SK-N-SH (cell line): ENCODE results near the gene ZMIZ1. TPM values are rescaled to one million over a fixed set of nuclear protein-coding genes. Genes with fewer than 3 reads are reported as not detected.

Experiments used
- CTCF ChIA-PET: fragments of 300-600, 350-600 bp; formaldehyde crosslinking; extraction: SDS; loops from one replicate; lab custom pipeline; 2021; lab: Yijun Ruan, JAX
- POLR2A ChIA-PET: fragments of 350-600 bp; sonication (Branson Sonifier 250); formaldehyde crosslinking; extraction: SDS; loops from one replicate; lab custom pipeline; 2020; ENCODE audit warnings: antibody characterized with exemption, inconsistent platforms; lab: Yijun Ruan, JAX
- DNase-seq: peaks from one replicate; pipeline ENCODE4 v3.0.0; 2012
- H2AFZ ChIP-seq: fragments of 200-600 bp; sonication (generic); 2 replicates; pipeline ENCODE4 v1.8.1; 2016; ENCODE audit warnings: antibody characterized with exemption, mild to moderate bottlenecking, low read depth
- H3F3A ChIP-seq: fragments of 200-600 bp; sonication (generic); replicated peaks from 2 replicates; pipeline ENCODE3; 2016; ENCODE audit warnings: antibody characterized with exemption, mild to moderate bottlenecking; ENCODE audit not compliant: insufficient read depth
- H3K27ac ChIP-seq, 2 experiments: fragments of 200-500 bp in 1 of 2; fragments of 200-600 bp in 1 of 2; sonication (Bioruptor generic) in 1 of 2; sonication (generic), shearing (Covaris generic) in 1 of 2; 2 replicates each; pipeline versions ENCODE4 v1.5.1 to v1.6.1; 2014 to 2016; ENCODE audit warnings: low read depth in 2 of 2, inconsistent platforms in 1 of 2, low read length in 1 of 2, mild to moderate bottlenecking in 1 of 2, mixed read lengths in 1 of 2
- H3K27me3 ChIP-seq: fragments of 200-600 bp; sonication (generic), shearing (Covaris generic); 2 replicates; pipeline ENCODE4 v1.6.1; 2016; ENCODE audit warnings: mixed run types; ENCODE audit not compliant: insufficient read depth
- H3K36me3 ChIP-seq, 2 experiments: fragments of 200-500 bp in 1 of 2; fragments of 200-600 bp in 1 of 2; sonication (Bioruptor generic) in 1 of 2; sonication (generic) in 1 of 2; replicated peaks in 1 of 2; 2 replicates each; pipeline versions ENCODE3 to v1.5.1; 2014 to 2016; ENCODE audit warnings: low read length in 1 of 2, mild to moderate bottlenecking in 1 of 2; ENCODE audit not compliant: insufficient read depth in 2 of 2, control insufficient read depth in 1 of 2
- H3K4me1 ChIP-seq, 2 experiments: fragments of 200-500 bp in 1 of 2; fragments of 200-600 bp in 1 of 2; sonication (Bioruptor generic) in 1 of 2; sonication (generic), shearing (Covaris generic) in 1 of 2; 2 replicates each; pipeline versions ENCODE4 v1.5.1 to v1.6.1; 2014 to 2016; ENCODE audit warnings: low read depth in 1 of 2, low read length in 1 of 2, mixed run types in 1 of 2; ENCODE audit not compliant: insufficient read depth in 2 of 2, control insufficient read depth in 1 of 2
- H3K4me2 ChIP-seq: fragments of 200-600 bp; sonication (generic), shearing (Covaris generic); 2 replicates; pipeline ENCODE4 v1.6.1; 2017; ENCODE audit warnings: mixed run types
- H3K4me3 ChIP-seq, 2 experiments: fragments of 200-500 bp in 1 of 2; fragments of 200-600 bp in 1 of 2; sonication (Bioruptor generic) in 1 of 2; sonication (generic), shearing (Covaris generic) in 1 of 2; 2 replicates each; pipeline versions ENCODE4 v1.5.1 to v1.8.1; 2014 to 2016; ENCODE audit warnings: low read depth in 2 of 2, inconsistent platforms in 1 of 2, low read length in 1 of 2, mild to moderate bottlenecking in 1 of 2, mixed read lengths in 1 of 2, moderate library complexity in 1 of 2
- H3K79me2 ChIP-seq: fragments of 200-600 bp; sonication (generic); 2 replicates; pipeline ENCODE4 v1.8.1; 2017; ENCODE audit warnings: mild to moderate bottlenecking; ENCODE audit not compliant: insufficient read depth
- H3K9ac ChIP-seq: fragments of 200-600 bp; sonication (generic); 2 replicates; pipeline ENCODE4 v1.6.1; 2017; ENCODE audit warnings: mixed run types
- H3K9me2 ChIP-seq: fragments of 200-600 bp; sonication (generic); 2 replicates; pipeline ENCODE4 v1.6.1; 2017; ENCODE audit warnings: mixed run types
- H3K9me3 ChIP-seq: fragments of 200-600 bp; sonication (generic); 2 replicates; pipeline ENCODE4 v1.6.1; 2017; ENCODE audit warnings: mixed run types, mild to moderate bottlenecking, moderate library complexity
- H4K20me1 ChIP-seq: fragments of 200-600 bp; sonication (generic); 2 replicates; pipeline ENCODE4 v1.6.1; 2017; ENCODE audit warnings: mild to moderate bottlenecking, mixed run types; ENCODE audit not compliant: insufficient read depth
- CHD2 ChIP-seq: fragments of 150-350 bp; IDR thresholded peaks from 2 replicates; pipeline ENCODE4 v1.6.1; 2018; ENCODE audit warnings: low read length; ENCODE audit not compliant: partially characterized antibody
- CTCF ChIP-seq: fragments of 200-600 bp; sonication (generic); IDR thresholded peaks from 2 replicates; pipeline ENCODE4 v1.6.1; 2017; ENCODE audit warnings: antibody characterized with exemption, mild to moderate bottlenecking, moderate library complexity
- ELF1 ChIP-seq: IDR thresholded peaks from 2 replicates; pipeline ENCODE4 v1.4.0; 2012
- EP300 ChIP-seq, 2 experiments: IDR thresholded peaks; 2 replicates each; pipeline versions ENCODE4 v1.4.0 to v1.6.1; 2012; ENCODE audit warnings: borderline replicate concordance in 1 of 2, low read depth in 1 of 2, low read length in 1 of 2
- FOSL2 ChIP-seq: IDR thresholded peaks from 2 replicates; pipeline ENCODE4 v1.4.0; 2012; ENCODE audit warnings: low read depth, mild to moderate bottlenecking, moderate library complexity, borderline replicate concordance
- FOXJ3 ChIP-seq: sonication (generic); formaldehyde crosslinking; IDR thresholded peaks from 2 replicates; pipeline ENCODE4 v1.5.1; 2020; ENCODE audit warnings: mild to moderate bottlenecking, missing genetic modification reagents
- GATA2 ChIP-seq: sonication (generic); formaldehyde crosslinking; IDR thresholded peaks from 2 replicates; pipeline ENCODE4 v1.5.0; 2020; ENCODE audit warnings: mild to moderate bottlenecking, missing genetic modification reagents
- MAX ChIP-seq: IDR thresholded peaks from 2 replicates; pipeline ENCODE4 v1.4.0; 2012; ENCODE audit warnings: low read depth
- MXI1 ChIP-seq: IDR thresholded peaks from 2 replicates; pipeline ENCODE4 v1.6.1; 2012; ENCODE audit warnings: mild to moderate bottlenecking, low read depth, low read length, improper control_type of control experiment
- NFIC ChIP-seq: IDR thresholded peaks from 2 replicates; pipeline ENCODE4 v1.4.0; 2012; ENCODE audit warnings: borderline replicate concordance
- PBX3 ChIP-seq: IDR thresholded peaks from 2 replicates; pipeline ENCODE4; 2012
- RAD21 ChIP-seq: IDR thresholded peaks from 2 replicates; pipeline ENCODE4 v1.6.1; 2012; ENCODE audit warnings: mild to moderate bottlenecking, low read length
- RCOR1 ChIP-seq: fragments of 150-350 bp; IDR thresholded peaks from 2 replicates; pipeline ENCODE4 v1.6.1; 2017; ENCODE audit warnings: antibody characterized with exemption, low read length
- REST ChIP-seq: IDR thresholded peaks from 2 replicates; pipeline ENCODE4 v1.6.1; 2012; ENCODE audit warnings: mild to moderate bottlenecking, low read depth, low read length, moderate library complexity
- SIN3A ChIP-seq: IDR thresholded peaks from 2 replicates; pipeline ENCODE4 v1.6.1; 2012; ENCODE audit warnings: low read depth, mild to moderate bottlenecking, low read length, moderate library complexity, borderline replicate concordance
- SMC3 ChIP-seq: IDR thresholded peaks from 2 replicates; pipeline ENCODE4 v1.6.1; 2012; ENCODE audit warnings: low read depth, low read length, improper control_type of control experiment
- TCF12 ChIP-seq: IDR thresholded peaks from 2 replicates; pipeline ENCODE4 v1.4.0; 2012
- USF1 ChIP-seq: IDR thresholded peaks from 2 replicates; pipeline ENCODE4 v1.4.0; 2012; ENCODE audit warnings: low read depth, borderline replicate concordance
- ZBTB33 ChIP-seq: IDR thresholded peaks from 2 replicates; pipeline ENCODE4 v1.4.0; 2012; ENCODE audit warnings: low read depth, borderline replicate concordance
- WGBS: methylation state at CpG from one replicate; pipeline ENCODE4 v1.1.6; 2017; ENCODE audit warnings: low lambda C conversion rate; 5-methylcytosine and 5-hydroxymethylcytosine counted together
- polyA plus RNA-seq, 3 experiments: library from polyadenylated mRNA; depleted of rRNA; stranded (reverse); fragments of >200 nt; gene quantifications; 2 replicates each; pipeline ENCODE4 v1.2.3, GENCODE V29; 2012

ZMIZ1 gene
- polyA plus RNA-seq, 1 of the 3 experiments (the other 2 are of a cell fraction): 23.5 TPM

- peaks cover 2 to 5% of the 10 kb centered on the region in 2 experiments for H3K36me3 ChIP-seq
- no peaks in the 10 kb centered on the region for H3K27me3 ChIP-seq
- H3K4me2 ChIP-seq: peak overlapping the region; percentile 68; the same call in 1 of the 2 replicates
- H3K4me1 ChIP-seq: peaks cover 62 to 98% of the 10 kb centered on the region in 2 experiments
- peak; percentile 90 for DNase-seq
- peaks cover 15% of the 10 kb centered on the region; the same call in 1 of the 2 replicates for H4K20me1 ChIP-seq
- no peak overlapping the region for H2AFZ ChIP-seq
- peaks cover 27% of the 10 kb centered on the region for H3F3A ChIP-seq
- H3K27ac ChIP-seq: peak overlapping the region; percentile 81 to 100
- peak overlapping the region; percentile 5; the same call in 1 of the 2 replicates for H3K9ac ChIP-seq
- no peaks in the 10 kb centered on the region for H3K9me2 ChIP-seq
- ChIA-PET POLR2A (interaction anchor here (1.1 to 2.2 kb wide), 3 partner anchors 9 to 21 kb away, joined by 3 to 5 read pairs (median 4); no protein-coding TSS in a partner anchor), CTCF (interaction anchor here (0.7 to 13.4 kb wide), 8 partner anchors 9 to 434 kb away, joined by 3 to 136 read pairs (median 6); no protein-coding TSS in a partner anchor)
- no peak overlapping the region for H3K4me3 ChIP-seq
- peaks cover 72% of the 10 kb centered on the region; the same call in 1 of the 2 replicates for H3K79me2 ChIP-seq
- no peaks in the 10 kb centered on the region for H3K9me3 ChIP-seq
- TF ChIP-seq RCOR1 (peak; percentile 88), TCF12 (peak; percentile 77; the same call in 1 of the 2 replicates), GATA2 (CRISPR knock-in tag) (peak; percentile 26; the same call in 1 of the 2 replicates), CHD2 (peak; percentile 97), SIN3A (peak; percentile 50; the same call in 1 of the 2 replicates), RAD21 (peak; percentile 47), MXI1 (peak; percentile 96), PBX3 (peak; percentile 40; the same call in 1 of the 2 replicates), ZBTB33 (no peak), USF1 (no peak), CTCF (no peak), FOSL2 (peak; percentile 38; the same call in 1 of the 2 replicates), REST (no peak), SMC3 (peak; percentile 14; the same call in 1 of the 2 replicates), FOXJ3 (peak; percentile 92), MAX (0 out of 2 replicates have a peak, but pooled peaks have one; percentile 44), NFIC (peak; percentile 72; the same call in 1 of the 2 replicates), EP300 (IDR thresholded peaks at IDR 0.05; ENCODE audit: borderline replicate concordance in 1 of 2, low read depth in 1 of 2, low read length in 1 of 2) (peak in 1 of 2 experiments; percentile 94; a peak in 2 of 4 replicates), ELF1 (no peak)
- WGBS: 16% methylated on average over 8 of the region's 9 CpGs
These were observed 109.9 kb downstream of the ZMIZ1 start for GRCh38 chr10:79178614-79179163.
